Measurements from ENCODE around the gene PANX2. TPM values are rescaled to one million over a fixed set of nuclear protein-coding genes. Genes with fewer than 3 reads are reported as not detected.

Gene PANX2
- total RNA-seq, 1 donor = 0.43 TPM

- H3K4me3 ChIP-seq (ENCODE audit: low read depth, low read length) = no peak overlapping the region
- TF ChIP-seq, protein P1, sequence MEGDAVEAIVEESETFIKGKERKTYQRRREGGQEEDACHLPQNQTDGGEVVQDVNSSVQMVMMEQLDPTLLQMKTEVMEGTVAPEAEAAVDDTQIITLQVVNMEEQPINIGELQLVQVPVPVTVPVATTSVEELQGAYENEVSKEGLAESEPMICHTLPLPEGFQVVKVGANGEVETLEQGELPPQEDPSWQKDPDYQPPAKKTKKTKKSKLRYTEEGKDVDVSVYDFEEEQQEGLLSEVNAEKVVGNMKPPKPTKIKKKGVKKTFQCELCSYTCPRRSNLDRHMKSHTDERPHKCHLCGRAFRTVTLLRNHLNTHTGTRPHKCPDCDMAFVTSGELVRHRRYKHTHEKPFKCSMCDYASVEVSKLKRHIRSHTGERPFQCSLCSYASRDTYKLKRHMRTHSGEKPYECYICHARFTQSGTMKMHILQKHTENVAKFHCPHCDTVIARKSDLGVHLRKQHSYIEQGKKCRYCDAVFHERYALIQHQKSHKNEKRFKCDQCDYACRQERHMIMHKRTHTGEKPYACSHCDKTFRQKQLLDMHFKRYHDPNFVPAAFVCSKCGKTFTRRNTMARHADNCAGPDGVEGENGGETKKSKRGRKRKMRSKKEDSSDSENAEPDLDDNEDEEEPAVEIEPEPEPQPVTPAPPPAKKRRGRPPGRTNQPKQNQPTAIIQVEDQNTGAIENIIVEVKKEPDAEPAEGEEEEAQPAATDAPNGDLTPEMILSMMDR (IDR thresholded peaks at IDR 0.05; ENCODE audit: insufficient read depth, low read depth, low read length) = no peak
- DNase-seq (ENCODE audit: low read depth) = no peak
Measured at GRCh38 chr22:50169181-50169759, 1.3 kb upstream of the PANX2 start.

DNA sequence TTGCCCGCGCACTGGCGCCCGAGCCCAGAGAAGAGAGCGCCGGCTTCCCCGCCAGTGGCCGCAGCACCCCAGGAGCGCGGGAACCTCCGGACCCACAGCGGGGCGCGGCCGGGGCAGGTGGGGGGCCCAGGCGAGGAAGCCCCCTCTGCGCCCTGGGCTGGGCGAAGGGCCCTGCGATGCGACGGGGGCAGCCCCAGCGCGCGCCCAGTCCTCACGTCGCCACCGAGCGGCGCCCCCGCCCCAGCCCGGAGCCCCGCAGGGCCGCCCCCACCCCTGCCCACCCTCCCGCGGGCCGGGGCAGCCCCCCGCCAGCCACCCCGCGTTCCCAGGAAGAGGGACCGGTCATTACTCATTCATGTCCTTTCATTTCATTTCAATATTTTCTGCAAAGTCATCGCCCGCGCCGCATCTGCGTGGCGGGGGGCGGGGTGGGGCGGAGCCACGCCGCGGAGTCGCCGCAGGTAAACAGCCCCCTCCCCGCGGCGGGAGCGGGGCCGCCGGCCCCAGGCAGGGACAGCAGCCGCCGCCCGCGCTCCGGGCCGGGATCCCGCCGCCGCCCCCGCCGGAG lies 673 bp upstream of the PANX2 start:
- DNase-seq (ENCODE audit: low read depth) = peak; percentile 28
- TF ChIP-seq, protein P1 (IDR thresholded peaks at IDR 0.05; ENCODE audit: insufficient read depth, low read depth, low read length) = no peak

DNA sequence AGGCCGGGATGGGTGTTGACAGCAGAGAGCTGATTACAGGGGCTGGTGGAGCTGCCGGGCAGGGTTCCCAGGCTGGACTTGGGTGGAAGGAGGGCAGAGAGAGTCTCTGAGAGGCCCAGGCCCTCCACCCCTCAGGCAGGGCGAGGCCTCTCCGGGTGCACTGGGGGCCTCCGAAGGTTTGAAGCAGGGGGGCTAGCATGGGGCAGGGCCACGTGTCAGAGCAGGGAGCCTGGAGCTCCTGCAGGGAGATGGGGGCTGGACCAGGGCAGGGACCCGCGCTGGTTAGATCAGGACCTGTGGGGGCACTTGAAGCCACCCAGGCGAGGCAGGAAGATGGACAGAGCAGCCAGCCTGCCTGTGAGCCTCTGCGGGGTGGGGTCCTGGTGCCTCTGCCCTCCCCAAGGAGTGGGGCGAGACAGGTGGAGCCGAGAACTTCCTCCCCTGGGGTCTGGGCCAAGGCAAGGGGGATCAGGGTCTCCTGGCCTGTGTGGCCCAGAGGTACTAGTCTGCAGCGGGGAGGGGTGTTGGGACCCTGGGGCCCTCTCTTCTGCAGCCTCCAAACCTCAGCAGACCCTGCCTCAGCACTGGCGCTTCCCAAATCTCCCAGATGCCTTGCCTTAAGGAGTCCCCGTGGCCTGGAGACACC lies 911 bp downstream of the PANX2 start:
- TF ChIP-seq, protein P1 (IDR thresholded peaks at IDR 0.05; ENCODE audit: insufficient read depth, low read depth, low read length) = no peak
- H3K4me3 ChIP-seq (ENCODE audit: low read depth, low read length) = no peak overlapping the region
- no peak for DNase-seq (ENCODE audit: low read depth)

More for the DNA sequence above, 673 bp upstream of the PANX2 start:
- H3K4me3 ChIP-seq (ENCODE audit: low read depth, low read length) = peak overlapping the region; percentile 45

- no peak for DNase-seq (ENCODE audit: low read depth)
- TF ChIP-seq, protein P1 (IDR thresholded peaks at IDR 0.05; ENCODE audit: insufficient read depth, low read depth, low read length) = no peak
- no peak overlapping the region for H3K4me3 ChIP-seq (ENCODE audit: low read depth, low read length)
Measured at GRCh38 chr22:50171965-50172421, 1.5 kb downstream of the PANX2 start.

DNA sequence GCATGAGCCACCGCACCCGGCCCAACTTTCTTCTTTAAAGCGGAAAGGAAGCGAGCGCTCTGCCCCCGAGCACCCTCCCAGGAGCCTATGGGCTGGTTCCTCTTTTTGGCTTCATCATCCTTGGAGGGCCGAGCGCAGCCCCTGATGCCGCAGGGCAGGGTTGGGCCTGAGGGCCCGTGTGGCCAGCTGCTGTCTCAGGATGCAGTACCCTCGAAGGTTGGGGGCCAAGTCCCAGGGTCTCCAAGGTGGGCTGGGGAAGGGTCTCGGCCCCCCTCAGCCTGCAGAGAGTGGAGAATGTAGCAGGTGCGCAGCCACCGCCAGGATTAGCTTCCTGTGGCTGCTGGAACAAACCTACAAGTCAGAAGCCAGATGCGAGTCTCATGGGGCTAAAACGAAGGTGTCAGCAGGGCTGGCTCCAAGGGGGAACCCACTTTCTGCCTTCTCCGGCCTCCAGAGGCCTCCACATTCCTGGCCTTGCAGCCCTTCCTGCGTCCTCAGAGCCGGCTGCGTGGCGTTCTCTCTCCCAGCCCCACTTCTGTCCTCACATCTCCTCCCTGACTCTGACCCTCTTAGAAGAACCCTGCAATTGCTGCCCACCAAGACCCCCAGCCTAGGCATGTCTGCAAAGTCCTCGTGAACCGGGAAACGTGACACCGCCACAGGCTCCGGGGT lies 2.9 kb downstream of the PANX2 start:
- no peak overlapping the region for H3K4me3 ChIP-seq (ENCODE audit: low read depth, low read length)
- TF ChIP-seq, protein P1 (IDR thresholded peaks at IDR 0.05; ENCODE audit: insufficient read depth, low read depth, low read length) = no peak
- no peak for DNase-seq (ENCODE audit: low read depth)

DNA sequence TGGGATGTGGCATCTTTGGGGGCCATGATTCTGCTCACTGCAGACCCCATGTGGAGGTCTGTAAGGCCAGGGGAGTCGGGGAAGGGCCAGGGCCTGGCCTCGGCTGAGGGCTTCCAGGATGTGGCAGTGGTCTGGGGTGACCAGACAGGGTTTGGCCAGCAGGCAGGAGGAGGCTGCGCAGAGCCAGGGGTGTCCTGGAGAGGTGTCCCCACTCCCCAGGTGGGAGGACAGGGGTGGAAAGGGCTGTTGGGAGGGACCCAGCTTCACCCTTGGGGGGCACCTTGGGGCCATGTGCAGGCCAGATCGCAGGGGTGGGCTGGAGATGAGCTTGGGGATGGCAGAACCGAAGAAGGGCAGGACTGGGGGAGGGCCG lies 3.4 kb downstream of the PANX2 start:
- no peak for DNase-seq (ENCODE audit: low read depth)
- H3K4me3 ChIP-seq (ENCODE audit: low read depth, low read length) = no peak overlapping the region
- TF ChIP-seq, protein P1 (IDR thresholded peaks at IDR 0.05; ENCODE audit: insufficient read depth, low read depth, low read length) = no peak
